OCI-LY1 (cell line): Measurements from ENCODE around the gene PRR33.

ENCODE experiments used
- CTCF ChIP-seq: fragments of 200-600 bp; sonication (generic), shearing (Covaris generic); IDR thresholded peaks from 2 replicates; pipeline ENCODE4 v1.5.1; 2017; ENCODE audit warnings: mild to moderate bottlenecking, antibody characterized with exemption, low read length, moderate library complexity, mixed read lengths
- EZH2 ChIP-seq: fragments of 200-600 bp; sonication (generic), shearing (Covaris generic); IDR thresholded peaks from 2 replicates; pipeline ENCODE4 v1.8.0; 2017; ENCODE audit warnings: borderline replicate concordance, mixed run types, mild to moderate bottlenecking, antibody characterized with exemption, low read length, moderate library complexity, mixed read lengths

GRCh38 chr11:1879941-1880720 is 11.6 kb downstream of the PRR33 start:
- TF ChIP-seq EZH2: no peak
- no peak for TF ChIP-seq CTCF
